GM19468 (cell line): ENCODE results near the gene SH3GL3.

Experiments
- ATAC-seq: cut with Tn5 transposase; IDR thresholded peaks from one replicate; pipeline ENCODE4 v1.9.1; 2021; ENCODE audit warnings: mild to moderate bottlenecking, moderate library complexity, moderate number of reproducible peaks; ENCODE audit not compliant: unreplicated experiment; ENCODE audit errors: extremely low read depth

Gene SH3GL3

GRCh38 chr15:83559310-83559966 is 112.3 kb downstream of the SH3GL3 start:
- ATAC-seq = peak; percentile 52

- ATAC-seq = no peak
These were observed 114.5 kb downstream of the SH3GL3 start for GRCh38 chr15:83561661-83562060.

DNA sequence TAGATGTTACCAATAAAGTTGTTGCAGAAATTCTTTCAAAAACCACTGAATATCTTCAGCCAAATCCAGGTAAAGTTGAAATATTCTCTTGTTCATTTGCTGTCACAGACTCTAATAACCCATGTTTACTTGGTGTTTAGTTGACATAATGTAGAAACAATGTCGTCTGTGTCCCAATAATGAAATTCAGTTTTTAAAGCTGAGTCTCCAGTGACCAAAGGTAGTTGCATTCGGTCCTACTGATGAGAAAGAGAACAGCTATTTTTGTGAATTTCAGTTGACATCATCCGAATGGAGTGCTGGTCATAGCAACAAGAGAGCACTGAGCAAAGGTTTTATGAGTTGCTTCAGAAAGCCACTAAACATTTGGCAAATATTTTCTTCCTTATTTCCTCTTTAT is 118.0 kb downstream of the SH3GL3 start:
- ATAC-seq = no peak

- no peak for ATAC-seq
These were observed 118.5 kb downstream of the SH3GL3 start for GRCh38 chr15:83565553-83566159.

GRCh38 chr15:83567318-83567717 is 120.2 kb downstream of the SH3GL3 start:
- ATAC-seq = no peak

DNA sequence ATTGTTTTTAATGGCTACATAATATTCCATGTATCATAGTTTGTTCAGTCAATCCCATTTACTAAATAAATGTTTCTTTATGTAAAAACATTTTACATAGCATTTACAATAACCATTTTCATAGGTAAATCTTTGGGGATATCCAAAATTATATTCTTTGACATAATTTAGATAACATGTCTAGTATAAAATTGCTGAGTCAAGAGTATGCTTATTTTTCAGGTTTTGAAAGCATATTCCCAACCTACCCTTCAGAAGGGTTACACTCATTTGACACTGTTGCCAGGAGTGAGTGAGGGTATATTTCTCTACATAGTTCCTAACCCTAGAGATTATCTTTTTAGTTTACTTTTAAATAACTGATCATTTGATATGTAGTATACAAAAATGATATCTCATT is 122.2 kb downstream of the SH3GL3 start:
- ATAC-seq = no peak

- ATAC-seq = no peak
These were observed 123.6 kb downstream of the SH3GL3 start for GRCh38 chr15:83570756-83571155.

GRCh38 chr15:83571820-83572707 is 124.9 kb downstream of the SH3GL3 start:
- ATAC-seq = no peak

DNA sequence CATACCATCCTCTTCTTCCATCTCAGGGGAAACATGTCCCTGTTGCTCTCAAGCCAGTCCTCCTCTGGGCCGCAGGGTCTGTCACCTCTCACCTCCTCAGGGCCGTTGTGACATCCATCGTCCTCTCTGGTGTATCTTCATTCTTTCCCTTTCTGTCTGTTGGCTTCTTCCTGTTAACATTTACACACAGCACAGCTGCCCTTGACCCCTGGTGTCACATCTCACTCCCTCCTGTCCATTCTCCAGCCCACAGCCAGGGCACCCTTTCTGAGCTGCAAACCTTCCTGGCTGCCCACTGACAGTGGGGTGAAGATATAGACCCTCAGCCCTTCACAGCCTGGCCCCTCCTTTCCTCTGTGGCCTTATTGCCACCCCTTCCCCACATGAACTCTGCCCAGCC is 127.2 kb downstream of the SH3GL3 start:
- no peak for ATAC-seq

GRCh38 chr15:83578691-83579090 is 131.6 kb downstream of the SH3GL3 start:
- ATAC-seq = no peak

DNA sequence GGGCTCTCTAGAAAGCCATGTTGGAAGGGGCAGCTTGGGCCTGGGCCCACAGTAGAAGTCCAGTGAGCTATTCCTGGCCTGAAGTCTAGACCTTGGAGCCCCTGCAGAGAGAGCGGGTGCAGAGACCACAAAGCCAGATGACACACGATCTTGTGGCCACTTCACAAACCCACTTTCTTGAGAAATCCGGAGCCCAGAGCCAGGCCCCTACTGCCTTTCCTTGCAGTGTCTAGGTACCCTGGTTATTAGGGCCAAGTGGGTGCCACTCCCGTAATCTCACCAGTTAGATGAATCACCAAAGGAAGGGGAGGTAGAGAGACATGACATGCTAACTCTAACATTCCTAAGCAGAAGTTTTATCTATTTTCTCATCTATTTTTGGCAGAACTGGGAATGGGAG is 134.2 kb downstream of the SH3GL3 start:
- ATAC-seq = no peak

DNA sequence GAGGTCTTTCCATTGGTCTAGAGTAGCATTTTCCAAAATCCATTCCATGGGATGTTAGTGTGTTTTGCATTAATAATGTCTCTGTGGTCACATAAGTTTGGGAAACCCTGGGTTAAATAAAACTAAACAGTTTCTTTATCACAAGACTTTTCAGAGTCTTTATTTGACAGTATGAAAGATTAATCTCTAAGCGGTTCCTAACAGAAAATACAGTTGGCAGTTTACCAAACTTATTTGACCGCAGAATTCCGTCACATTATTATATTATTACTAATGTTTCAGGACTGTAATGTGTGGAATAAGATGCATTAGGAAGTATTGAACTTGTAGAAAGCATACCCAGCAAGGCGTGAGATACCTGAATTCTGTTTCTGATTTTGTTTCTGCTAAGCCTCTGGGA is 135.2 kb downstream of the SH3GL3 start:
- ATAC-seq = no peak

GRCh38 chr15:83585601-83586335 is 138.6 kb downstream of the SH3GL3 start:
- no peak for ATAC-seq

- no peak for ATAC-seq
These were observed 139.9 kb downstream of the SH3GL3 start for GRCh38 chr15:83587091-83587490.

DNA sequence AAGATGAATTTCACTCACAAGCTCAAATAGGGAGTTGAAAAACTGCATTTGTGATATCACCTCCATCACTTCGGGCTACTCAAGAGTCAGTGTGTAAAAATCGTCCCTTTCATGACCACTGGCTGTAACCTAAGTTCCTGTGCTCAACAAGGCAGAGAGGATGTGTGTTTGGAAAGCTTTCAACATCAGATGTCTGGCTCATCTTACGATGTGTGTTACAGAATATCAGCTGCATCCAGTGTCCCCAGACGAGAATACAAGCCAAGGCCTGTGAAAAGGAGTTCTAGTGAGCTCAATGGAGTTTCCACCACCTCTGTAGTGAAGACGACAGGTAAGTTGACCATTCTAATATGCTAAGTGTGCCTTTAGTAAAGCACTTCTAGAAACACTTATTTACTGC is 141.3 kb downstream of the SH3GL3 start:
- ATAC-seq = no peak

GRCh38 chr15:83592370-83593040 is 145.4 kb downstream of the SH3GL3 start:
- ATAC-seq = no peak

DNA sequence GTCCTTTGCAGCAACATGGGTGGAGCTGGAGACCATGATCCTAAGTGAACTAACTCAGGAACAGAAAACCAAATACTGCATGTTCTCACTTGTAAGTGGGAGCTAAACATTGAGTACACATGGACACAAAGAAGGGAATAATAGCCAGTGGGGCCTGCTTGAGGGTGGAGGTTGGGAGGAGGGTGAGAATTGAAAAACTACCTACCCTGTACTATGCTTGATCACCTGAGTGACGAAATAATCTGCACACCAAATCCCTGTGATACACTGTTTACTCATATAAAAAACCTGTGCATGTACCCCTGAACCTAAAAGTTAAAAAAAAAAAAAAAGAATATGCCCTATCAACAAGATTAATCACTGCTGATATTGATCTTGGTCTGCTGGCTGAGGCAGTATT is 148.1 kb downstream of the SH3GL3 start:
- ATAC-seq = no peak

- no peak for ATAC-seq
These were observed 150.9 kb downstream of the SH3GL3 start for GRCh38 chr15:83598031-83598430.

DNA sequence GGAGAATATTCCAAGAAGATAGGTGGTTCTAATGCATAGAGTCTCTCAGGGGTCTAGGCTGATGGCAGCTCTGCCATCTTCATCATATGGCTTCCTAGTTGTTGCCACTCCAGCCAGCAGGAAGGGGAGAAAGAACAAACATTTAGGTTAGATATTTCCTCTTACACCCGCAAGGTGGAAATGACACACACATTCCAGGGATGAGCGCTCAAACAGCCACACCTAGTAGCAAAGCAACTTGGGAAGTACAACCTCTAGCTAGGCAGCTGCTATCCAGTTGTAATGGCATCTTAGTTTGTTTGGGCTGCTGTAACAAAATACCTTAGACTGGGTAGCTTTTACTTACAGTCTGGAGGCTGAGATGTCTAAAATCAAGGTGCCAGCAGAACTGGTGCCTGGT is 154.9 kb downstream of the SH3GL3 start:
- no peak for ATAC-seq

GRCh38 chr15:83604549-83604948 is 157.4 kb downstream of the SH3GL3 start:
- ATAC-seq = no peak
